ENCODE measurements around the gene CAPZA1.

Gene CAPZA1

GRCh38 chr1:112704391-112704933 lies 84.8 kb downstream of the CAPZA1 start:
- TF ChIP-seq POLR2A (IDR thresholded peaks at IDR 0.05; ENCODE audit: low read length) = no peak
- TF ChIP-seq GATA1 (IDR thresholded peaks at IDR 0.05; ENCODE audit: low read depth, low read length) = no peak
- DNase-seq = no peak

- DNase-seq = peak; percentile 45 to 64
- TF ChIP-seq GATA1 (IDR thresholded peaks at IDR 0.05; ENCODE audit: low read depth, low read length) = no peak
These were observed 85.4 kb downstream of the CAPZA1 start for GRCh38 chr1:112704934-112705627.

DNA sequence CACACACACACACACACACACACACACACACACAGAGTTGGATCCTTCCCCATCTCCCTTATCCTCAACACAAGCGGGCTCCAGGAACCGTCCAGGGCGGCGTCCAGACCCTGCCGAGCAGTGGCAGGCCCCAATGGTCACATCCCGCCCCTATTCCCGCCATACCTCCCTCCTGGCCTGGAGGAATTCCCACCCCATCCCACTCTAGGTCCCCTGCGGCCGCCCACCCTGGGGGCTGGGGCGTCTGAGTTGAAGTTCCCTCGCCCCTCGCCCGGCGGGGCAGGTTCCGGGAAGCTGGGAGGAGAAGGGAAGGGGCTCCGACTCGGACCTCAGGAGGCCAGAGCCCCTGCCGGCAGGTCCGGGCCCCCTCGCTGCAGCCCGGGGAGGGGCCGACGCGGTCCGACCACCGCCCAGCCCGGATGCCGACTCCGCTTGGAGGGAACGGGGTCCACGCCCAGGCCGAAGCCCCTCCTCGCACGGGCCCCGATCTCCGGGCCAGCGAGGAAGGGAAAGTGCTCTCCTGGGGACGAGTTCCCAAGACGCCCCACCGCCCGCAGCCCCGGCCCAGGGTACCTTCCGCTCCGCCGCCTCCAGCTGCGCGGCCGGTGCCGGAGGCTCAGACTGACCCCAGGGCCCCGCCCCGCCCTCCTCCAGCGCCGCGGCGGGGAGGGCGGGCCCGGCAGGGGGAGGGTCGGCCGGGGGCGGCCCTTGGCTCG lies 87.0 kb downstream of the CAPZA1 start, which contains the start of gene RHOC:
Gene RHOC, minus strand, starts transcription at position 623 of the 716 bp plus-strand sequence. CDS start 3,328 bp downstream, outside the sequence.
- TF ChIP-seq GATA1 (IDR thresholded peaks at IDR 0.05; ENCODE audit: low read depth, low read length) (no peak), POLR2A (IDR thresholded peaks at IDR 0.05; ENCODE audit: low read length) (no peak)
- peak; percentile 72 to 84 for DNase-seq

GRCh38 chr1:112707221-112708001 lies 87.8 kb downstream of the CAPZA1 start:
- DNase-seq = peak; percentile 79 to 89
- TF ChIP-seq GATA1 (IDR thresholded peaks at IDR 0.05; ENCODE audit: low read depth, low read length) (no peak), POLR2A (IDR thresholded peaks at IDR 0.05; ENCODE audit: low read length) (no peak)

DNA sequence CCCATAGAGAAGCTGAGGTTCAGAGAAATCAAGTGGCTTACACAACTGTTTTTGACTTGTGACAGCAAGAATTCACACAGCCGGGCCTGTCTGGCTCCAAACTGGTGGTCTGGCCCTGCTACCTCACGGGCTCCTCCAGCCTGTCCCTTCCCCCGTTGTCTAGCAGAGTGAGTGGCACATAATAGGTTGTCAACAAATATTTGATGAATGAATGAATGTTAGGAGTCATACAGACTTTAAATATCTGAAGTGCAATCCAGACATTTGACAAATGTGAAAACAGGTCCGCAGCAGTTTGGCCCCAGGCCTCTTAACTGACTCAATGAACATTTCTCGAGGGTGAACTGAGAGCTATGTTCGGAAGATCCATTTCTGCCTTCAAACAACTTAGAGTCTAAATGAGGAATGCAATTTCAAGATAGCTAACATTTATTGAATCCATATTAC lies 88.4 kb downstream of the CAPZA1 start:
- TF ChIP-seq GATA1 (IDR thresholded peaks at IDR 0.05; ENCODE audit: low read depth, low read length) (no peak), POLR2A (IDR thresholded peaks at IDR 0.05; ENCODE audit: low read length) (no peak)
- DNase-seq = no peak

- DNase-seq = no peak
- TF ChIP-seq GATA1 (IDR thresholded peaks at IDR 0.05; ENCODE audit: low read depth, low read length) (no peak), POLR2A (IDR thresholded peaks at IDR 0.05; ENCODE audit: low read length) (no peak)
These were observed 88.9 kb downstream of the CAPZA1 start for GRCh38 chr1:112708489-112708888.

GRCh38 chr1:112710159-112710558 lies 90.5 kb downstream of the CAPZA1 start:
- DNase-seq = no peak
- TF ChIP-seq GATA1 (IDR thresholded peaks at IDR 0.05; ENCODE audit: low read depth, low read length) (no peak), POLR2A (IDR thresholded peaks at IDR 0.05; ENCODE audit: low read length) (no peak)

DNA sequence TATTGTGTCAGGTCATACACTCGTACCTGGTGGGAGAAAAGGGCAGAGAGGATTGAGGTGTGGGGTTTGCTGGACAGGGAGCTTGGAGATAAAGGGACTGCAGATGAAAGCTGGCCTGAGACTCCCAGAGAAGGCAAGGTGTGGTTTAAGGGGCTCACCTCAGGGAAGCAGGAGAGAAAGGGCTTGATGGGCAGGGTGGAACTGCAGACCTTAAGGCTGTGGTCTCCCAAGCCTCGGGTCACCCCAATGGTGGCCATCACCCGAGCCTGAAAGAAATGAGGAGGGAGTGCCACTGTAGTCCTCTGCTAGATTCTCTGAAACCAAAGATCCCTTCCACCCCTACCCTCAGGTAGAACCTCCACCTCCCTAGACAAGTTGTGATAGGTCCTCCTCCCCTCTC lies 91.0 kb downstream of the CAPZA1 start:
- TF ChIP-seq GATA1 (IDR thresholded peaks at IDR 0.05; ENCODE audit: low read depth, low read length) (no peak), POLR2A (IDR thresholded peaks at IDR 0.05; ENCODE audit: low read length) (no peak)
- DNase-seq = no peak

DNA sequence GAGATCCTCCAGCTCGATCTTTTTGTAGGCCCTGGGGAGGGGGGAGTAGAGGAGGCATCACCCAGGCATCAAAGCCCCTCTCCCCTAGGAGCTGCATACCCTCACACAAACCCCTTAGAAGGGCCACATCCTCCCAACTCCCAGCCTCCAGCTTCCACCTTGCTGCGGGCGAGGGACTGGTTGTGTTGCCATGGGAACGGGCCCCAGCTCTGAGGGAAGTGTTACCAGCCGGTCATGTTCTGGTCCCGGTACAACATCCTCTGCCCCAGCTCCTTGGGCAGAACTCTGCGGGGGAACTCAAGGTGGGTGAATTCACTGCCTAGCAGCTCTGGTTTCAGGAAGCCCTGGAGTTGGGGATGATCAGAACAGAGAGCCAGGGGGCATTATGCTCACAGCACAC lies 91.4 kb downstream of the CAPZA1 start:
- TF ChIP-seq GATA1 (IDR thresholded peaks at IDR 0.05; ENCODE audit: low read depth, low read length) = no peak
- no peak for TF ChIP-seq POLR2A (IDR thresholded peaks at IDR 0.05; ENCODE audit: low read length)
- DNase-seq = no peak

GRCh38 chr1:112711670-112712069 lies 92.0 kb downstream of the CAPZA1 start:
- TF ChIP-seq GATA1 (IDR thresholded peaks at IDR 0.05; ENCODE audit: low read depth, low read length) (no peak), POLR2A (IDR thresholded peaks at IDR 0.05; ENCODE audit: low read length) (no peak)
- DNase-seq = no peak

DNA sequence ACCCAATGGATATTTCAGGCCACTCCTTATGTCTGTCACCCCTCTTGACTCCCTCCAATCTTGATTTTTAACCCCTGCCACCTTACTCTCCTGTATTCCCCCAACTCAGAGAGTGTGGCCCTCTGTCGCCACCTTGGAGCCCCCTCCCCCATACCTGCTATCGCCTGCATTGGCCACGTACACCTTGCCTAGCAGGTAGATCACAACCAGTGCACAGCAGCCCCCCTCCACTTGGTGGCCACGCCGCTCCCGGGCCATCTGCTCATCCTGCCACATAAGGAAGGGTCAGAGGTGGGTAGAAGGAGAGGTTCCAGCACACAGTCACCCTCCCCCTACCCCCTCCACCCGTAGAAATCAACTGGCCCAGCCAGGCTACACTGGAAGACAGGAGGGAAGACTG lies 92.6 kb downstream of the CAPZA1 start:
- TF ChIP-seq GATA1 (IDR thresholded peaks at IDR 0.05; ENCODE audit: low read depth, low read length) = no peak
- TF ChIP-seq POLR2A (IDR thresholded peaks at IDR 0.05; ENCODE audit: low read length) = no peak
- DNase-seq = no peak

DNA sequence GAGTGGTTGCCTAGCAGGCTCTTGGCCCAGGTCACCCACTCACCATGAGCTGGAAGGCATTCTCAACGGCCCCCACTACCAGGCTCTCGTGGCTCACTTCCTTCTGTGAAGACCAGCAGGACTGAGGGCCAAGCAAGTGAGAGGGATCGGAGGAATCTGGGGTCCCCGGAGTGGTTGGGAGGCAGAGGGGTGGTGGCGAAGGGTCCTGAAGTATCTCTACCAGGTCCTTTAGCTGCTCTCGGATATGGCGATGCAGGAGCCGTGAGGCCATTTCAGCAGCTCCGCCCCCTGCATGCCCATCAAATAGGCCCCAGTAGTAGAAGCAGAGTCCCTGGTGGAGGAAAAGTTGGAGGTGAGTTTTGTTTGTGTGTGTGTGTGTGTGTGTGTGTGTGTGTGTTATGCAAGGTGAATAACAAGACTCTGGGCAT lies 93.1 kb downstream of the CAPZA1 start:
- DNase-seq = no peak
- TF ChIP-seq POLR2A (IDR thresholded peaks at IDR 0.05; ENCODE audit: low read length) (no peak), GATA1 (IDR thresholded peaks at IDR 0.05; ENCODE audit: low read depth, low read length) (no peak)

- no peak for TF ChIP-seq GATA1 (IDR thresholded peaks at IDR 0.05; ENCODE audit: low read depth, low read length)
- no peak for TF ChIP-seq POLR2A (IDR thresholded peaks at IDR 0.05; ENCODE audit: low read length)
- DNase-seq = no peak
These were observed 94.1 kb downstream of the CAPZA1 start for GRCh38 chr1:112713466-112714312.

Data from erythroblast (primary cell).